BJ (cell line): ENCODE data around the gene SYCP1. TPM values are rescaled to one million over a fixed set of nuclear protein-coding genes. Genes with fewer than 3 reads are reported as not detected.

ENCODE experiments used
- CTCF ChIA-PET: fragments of 350-600 bp; formaldehyde crosslinking; extraction: SDS; loops from one replicate; lab custom pipeline; 2021; ENCODE audit warnings: antibody characterized with exemption, inconsistent platforms; lab: Yijun Ruan, JAX
- POLR2A ChIA-PET: fragments of 300-600 bp; sonication (Branson Sonifier 250); formaldehyde crosslinking; extraction: SDS; loops from one replicate; lab custom pipeline; 2021; ENCODE audit warnings: antibody characterized with exemption; lab: Charles Lee
- DNase-seq: peaks from one replicate; pipeline ENCODE4 v3.0.0-alpha.2; 2011; ENCODE audit warnings: low read depth
- H3K27me3 ChIP-seq: 2 replicates; pipeline ENCODE4 v1.6.0; 2011; ENCODE audit warnings: low read length; ENCODE audit not compliant: control insufficient read depth, insufficient read depth
- H3K36me3 ChIP-seq: 2 replicates; pipeline ENCODE4 v1.5.1; 2011; ENCODE audit warnings: low read length; ENCODE audit not compliant: control insufficient read depth, insufficient read depth
- H3K4me3 ChIP-seq: 2 replicates; pipeline ENCODE4 v1.5.1; 2011; ENCODE audit warnings: low read depth, mild to moderate bottlenecking, control low read depth, low read length
- polyA plus RNA-seq: library from polyadenylated mRNA; depleted of rRNA; stranded (reverse); fragments of >200 nt; gene quantifications from 2 replicates; pipeline ENCODE4 v1.2.3, GENCODE V29; 2011
- TF ChIP-seq, protein P1 (sequence below): IDR thresholded peaks from 2 replicates; pipeline ENCODE4 v1.5.1; 2011; ENCODE audit warnings: low read depth, mild to moderate bottlenecking, control low read depth, inconsistent platforms, low read length, moderate library complexity; ENCODE audit not compliant: insufficient read depth

Gene SYCP1
- polyA plus RNA-seq, 1 experiment = not detected

DNA sequence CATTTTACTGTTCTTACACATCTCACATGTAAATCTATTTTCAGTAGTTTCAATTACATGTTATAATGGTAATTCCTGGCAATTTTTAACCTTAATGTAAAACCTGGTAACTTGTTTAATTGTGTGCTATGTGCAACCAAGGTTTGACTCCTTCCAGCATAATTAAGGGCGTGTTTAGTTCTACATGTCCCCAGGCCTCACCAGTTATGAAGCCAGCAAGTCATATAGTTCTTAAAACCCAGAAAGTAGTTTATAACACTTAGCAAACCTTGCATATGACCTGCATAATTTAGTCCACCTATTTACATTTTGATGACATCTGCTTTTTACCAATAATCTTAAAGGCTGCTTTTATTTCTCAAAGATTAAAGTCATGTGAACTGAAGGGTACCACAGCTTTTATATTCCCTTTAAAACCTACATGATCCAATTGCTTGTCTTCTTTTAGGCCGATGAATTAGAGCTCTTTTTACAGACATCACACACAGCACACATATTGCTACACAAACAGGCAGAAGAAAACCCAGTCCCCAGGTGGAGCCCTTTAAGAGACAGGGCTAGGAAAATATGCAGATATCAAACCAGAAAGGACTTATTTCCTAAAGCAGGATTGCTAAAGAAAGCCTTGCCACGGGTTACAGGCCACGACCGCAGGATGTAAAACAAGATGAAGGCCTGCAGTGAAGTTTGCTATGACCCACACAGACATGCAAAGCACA, 23.2 kb upstream of the SYCP1 start:
- no peak for DNase-seq
- CTCF ChIA-PET = no interaction called here
- H3K4me3 ChIP-seq = no peak overlapping the region
- POLR2A ChIA-PET = no interaction called here
- TF ChIP-seq, protein P1, sequence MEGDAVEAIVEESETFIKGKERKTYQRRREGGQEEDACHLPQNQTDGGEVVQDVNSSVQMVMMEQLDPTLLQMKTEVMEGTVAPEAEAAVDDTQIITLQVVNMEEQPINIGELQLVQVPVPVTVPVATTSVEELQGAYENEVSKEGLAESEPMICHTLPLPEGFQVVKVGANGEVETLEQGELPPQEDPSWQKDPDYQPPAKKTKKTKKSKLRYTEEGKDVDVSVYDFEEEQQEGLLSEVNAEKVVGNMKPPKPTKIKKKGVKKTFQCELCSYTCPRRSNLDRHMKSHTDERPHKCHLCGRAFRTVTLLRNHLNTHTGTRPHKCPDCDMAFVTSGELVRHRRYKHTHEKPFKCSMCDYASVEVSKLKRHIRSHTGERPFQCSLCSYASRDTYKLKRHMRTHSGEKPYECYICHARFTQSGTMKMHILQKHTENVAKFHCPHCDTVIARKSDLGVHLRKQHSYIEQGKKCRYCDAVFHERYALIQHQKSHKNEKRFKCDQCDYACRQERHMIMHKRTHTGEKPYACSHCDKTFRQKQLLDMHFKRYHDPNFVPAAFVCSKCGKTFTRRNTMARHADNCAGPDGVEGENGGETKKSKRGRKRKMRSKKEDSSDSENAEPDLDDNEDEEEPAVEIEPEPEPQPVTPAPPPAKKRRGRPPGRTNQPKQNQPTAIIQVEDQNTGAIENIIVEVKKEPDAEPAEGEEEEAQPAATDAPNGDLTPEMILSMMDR = no peak
- H3K27me3 ChIP-seq = no peaks in the 10 kb centered on the region
- no peaks in the 10 kb centered on the region for H3K36me3 ChIP-seq

GRCh38 chr1:114832057-114832456, 22.6 kb upstream of the SYCP1 start:
- TF ChIP-seq, protein P1 = no peak
- POLR2A ChIA-PET = no interaction called here
- Histone ChIP-seq H3K36me3 (no peaks in the 10 kb centered on the region), H3K4me3 (no peak overlapping the region), H3K27me3 (no peaks in the 10 kb centered on the region)
- DNase-seq = no peak
- CTCF ChIA-PET = no interaction called here

DNA sequence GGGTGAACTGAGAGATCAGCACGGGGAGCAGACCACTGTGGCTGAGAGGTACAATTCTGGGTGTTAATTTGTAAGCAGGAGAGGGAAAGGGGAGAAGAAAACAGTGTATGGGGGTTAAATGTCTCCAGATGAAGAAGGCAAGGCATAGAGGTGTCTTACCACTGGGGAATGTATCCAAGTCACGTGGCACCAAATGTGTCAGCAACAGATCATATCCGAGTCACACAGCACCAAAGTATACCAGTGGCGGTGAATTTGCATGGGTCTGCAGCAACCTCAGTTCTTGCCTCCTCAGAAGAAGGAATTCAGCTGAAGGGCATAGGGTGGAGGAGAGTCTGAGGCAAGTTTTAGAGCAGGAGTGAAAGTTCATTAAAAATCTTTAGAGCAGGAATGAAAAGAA, 21.2 kb upstream of the SYCP1 start:
- H3K27me3 ChIP-seq = no peaks in the 10 kb centered on the region
- H3K4me3 ChIP-seq = no peak overlapping the region
- DNase-seq = no peak
- ChIA-PET CTCF (no interaction called here), POLR2A (no interaction called here)
- H3K36me3 ChIP-seq = no peaks in the 10 kb centered on the region
- TF ChIP-seq, protein P1 = no peak

GRCh38 chr1:114844270-114844669, 10.4 kb upstream of the SYCP1 start:
- no peaks in the 10 kb centered on the region for H3K36me3 ChIP-seq
- TF ChIP-seq, protein P1 = no peak
- CTCF ChIA-PET = no interaction called here
- POLR2A ChIA-PET = no interaction called here
- H3K4me3 ChIP-seq = no peak overlapping the region
- no peak for DNase-seq
- 0 out of 2 replicates have a peak, but pooled peaks cover 1% of the 10 kb centered on the region for H3K27me3 ChIP-seq

GRCh38 chr1:114853584-114853983, 1.1 kb upstream of the SYCP1 start:
- Histone ChIP-seq H3K36me3 (no peaks in the 10 kb centered on the region), H3K4me3 (no peak overlapping the region), H3K27me3 (peaks cover 2% of the 10 kb centered on the region; the same call in 1 of the 2 replicates)
- TF ChIP-seq, protein P1 = no peak
- CTCF ChIA-PET = no interaction called here
- POLR2A ChIA-PET = no interaction called here
- no peak for DNase-seq
